Hepatocyte (in vitro differentiated cells): ENCODE results near the gene LRRC4C. TPM values are rescaled to one million over a fixed set of nuclear protein-coding genes. Genes with fewer than 3 reads are reported as not detected.

Source experiments
- DNase-seq: peaks from one replicate; pipeline ENCODE4 v3.0.0-alpha.2; 2016; ENCODE audit warnings: low spot score
- H2AFZ ChIP-seq: fragments of 200-600 bp; sonication (generic); 2 replicates; pipeline ENCODE4 v1.6.0; 2016; ENCODE audit warnings: antibody characterized with exemption, mild to moderate bottlenecking
- H3K27ac ChIP-seq: fragments of 200-600 bp; sonication (generic); 2 replicates; pipeline ENCODE4 v1.5.1; 2016; ENCODE audit warnings: mild to moderate bottlenecking
- H3K27me3 ChIP-seq: fragments of 200-600 bp; sonication (generic); 2 replicates; pipeline ENCODE4 v1.6.1; 2016
- H3K36me3 ChIP-seq: fragments of 200-600 bp; sonication (generic); replicated peaks from 2 replicates; pipeline ENCODE4 v1.5.1; 2016; ENCODE audit warnings: low read depth; ENCODE audit not compliant: insufficient read depth
- H3K4me1 ChIP-seq: fragments of 200-600 bp; sonication (generic); 2 replicates; pipeline ENCODE4 v1.5.1; 2016; ENCODE audit warnings: mild to moderate bottlenecking, moderate library complexity; ENCODE audit not compliant: insufficient read depth
- H3K4me2 ChIP-seq: fragments of 200-600 bp; sonication (generic); 2 replicates; pipeline ENCODE4 v1.6.0; 2016
- H3K4me3 ChIP-seq: fragments of 200-600 bp; sonication (generic); 2 replicates; pipeline ENCODE4 v1.5.1; 2016; ENCODE audit warnings: mild to moderate bottlenecking
- H3K79me2 ChIP-seq: fragments of 200-600 bp; sonication (generic); 2 replicates; pipeline ENCODE4 v1.6.0; 2017; ENCODE audit warnings: mild to moderate bottlenecking
- H3K9me2 ChIP-seq: fragments of 200-600 bp; sonication (generic); replicated peaks from 2 replicates; pipeline ENCODE4 v1.6.0; 2017; ENCODE audit warnings: mild to moderate bottlenecking; ENCODE audit not compliant: insufficient read depth
- H3K9me3 ChIP-seq: fragments of 200-600 bp; sonication (generic); 2 replicates; pipeline ENCODE4 v1.5.1; 2016; ENCODE audit warnings: low read depth, mild to moderate bottlenecking
- H4K20me1 ChIP-seq: fragments of 200-600 bp; sonication (generic); 2 replicates; pipeline ENCODE4 v1.6.0; 2016; ENCODE audit warnings: mild to moderate bottlenecking; ENCODE audit not compliant: insufficient read depth, poor library complexity, severe bottlenecking
- EZH2 ChIP-seq: fragments of 200-600 bp; sonication (generic); IDR thresholded peaks from 2 replicates; pipeline ENCODE4 v1.6.1; 2016; ENCODE audit warnings: antibody characterized with exemption, mild to moderate bottlenecking, borderline replicate concordance
- EZH2phosphoT487 ChIP-seq: fragments of 200-600 bp; sonication (generic); IDR thresholded peaks from one replicate; pipeline ENCODE4 v1.6.1; 2018; ENCODE audit warnings: antibody characterized with exemption, mild to moderate bottlenecking, low read depth, moderate library complexity; ENCODE audit not compliant: unreplicated experiment, severe bottlenecking
- WGBS: methylation state at CpG from one replicate; pipeline ENCODE4 v1.1.6; 2016; ENCODE audit warnings: low lambda C conversion rate; ENCODE audit errors: missing lambda C conversion rate; 5-methylcytosine and 5-hydroxymethylcytosine counted together
- polyA plus RNA-seq: library from polyadenylated mRNA; unstranded; fragments of >200 nt; fragmentation: Nextera tagmentation; extraction: Ambion mirVana; gene quantifications from 2 replicates; pipeline ENCODE4 v1.2.1, GENCODE V29; 2016
- total RNA-seq: library from RNA; depleted of rRNA; stranded (reverse); fragments of >200 nt; gene quantifications from 2 replicates; pipeline ENCODE4 v1.2.3, GENCODE V29; 2014
- TF ChIP-seq, protein P1 (sequence below): fragments of 200-600 bp; sonication (generic); IDR thresholded peaks from 2 replicates; pipeline ENCODE4 v1.5.1; 2016; ENCODE audit warnings: antibody characterized with exemption, mild to moderate bottlenecking; ENCODE audit not compliant: poor library complexity

LRRC4C gene
- total and polyA plus RNA-seq, 2 experiments from 2014 or later = 1.1 to 3.1 TPM

DNA sequence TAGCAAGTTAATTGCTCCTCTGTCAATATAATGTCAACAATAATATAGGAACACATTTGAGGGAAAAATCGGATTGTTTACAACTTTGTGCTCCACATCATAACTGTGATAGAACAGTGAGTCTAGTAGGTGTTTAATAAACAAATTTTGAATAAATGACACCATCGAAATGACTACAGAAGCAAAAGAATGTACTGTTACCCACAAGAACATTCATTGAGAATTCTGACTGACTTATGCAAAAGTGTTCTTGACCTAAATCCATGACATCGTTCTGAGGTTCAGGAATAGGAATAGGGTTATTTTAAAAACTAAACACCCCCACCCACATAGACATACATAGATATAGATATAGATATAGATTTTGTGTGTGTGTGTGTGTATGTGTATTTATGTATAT, 8.4 kb downstream of the LRRC4C start:
- 81% methylated on average over 3 of the region's 3 CpGs for WGBS
- TF ChIP-seq, protein P1, sequence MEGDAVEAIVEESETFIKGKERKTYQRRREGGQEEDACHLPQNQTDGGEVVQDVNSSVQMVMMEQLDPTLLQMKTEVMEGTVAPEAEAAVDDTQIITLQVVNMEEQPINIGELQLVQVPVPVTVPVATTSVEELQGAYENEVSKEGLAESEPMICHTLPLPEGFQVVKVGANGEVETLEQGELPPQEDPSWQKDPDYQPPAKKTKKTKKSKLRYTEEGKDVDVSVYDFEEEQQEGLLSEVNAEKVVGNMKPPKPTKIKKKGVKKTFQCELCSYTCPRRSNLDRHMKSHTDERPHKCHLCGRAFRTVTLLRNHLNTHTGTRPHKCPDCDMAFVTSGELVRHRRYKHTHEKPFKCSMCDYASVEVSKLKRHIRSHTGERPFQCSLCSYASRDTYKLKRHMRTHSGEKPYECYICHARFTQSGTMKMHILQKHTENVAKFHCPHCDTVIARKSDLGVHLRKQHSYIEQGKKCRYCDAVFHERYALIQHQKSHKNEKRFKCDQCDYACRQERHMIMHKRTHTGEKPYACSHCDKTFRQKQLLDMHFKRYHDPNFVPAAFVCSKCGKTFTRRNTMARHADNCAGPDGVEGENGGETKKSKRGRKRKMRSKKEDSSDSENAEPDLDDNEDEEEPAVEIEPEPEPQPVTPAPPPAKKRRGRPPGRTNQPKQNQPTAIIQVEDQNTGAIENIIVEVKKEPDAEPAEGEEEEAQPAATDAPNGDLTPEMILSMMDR = no peak
- no peak for TF ChIP-seq EZH2phosphoT487
- TF ChIP-seq EZH2 = no peak
- Histone ChIP-seq H3K9me2 (no peaks in the 10 kb centered on the region), H3K4me2 (no peak overlapping the region), H4K20me1 (no peaks in the 10 kb centered on the region), H3K4me1 (no peaks in the 10 kb centered on the region), H2AFZ (no peak overlapping the region), H3K79me2 (no peaks in the 10 kb centered on the region), H3K36me3 (no peaks in the 10 kb centered on the region), H3K27ac (no peak overlapping the region), H3K9me3 (no peaks in the 10 kb centered on the region), H3K4me3 (no peak overlapping the region), H3K27me3 (no peaks in the 10 kb centered on the region)
- no peak for DNase-seq

GRCh38 chr11:41449483-41450050, 9.9 kb downstream of the LRRC4C start:
- TF ChIP-seq EZH2 (no peak), EZH2phosphoT487 (no peak)
- TF ChIP-seq, protein P1 = no peak
- Histone ChIP-seq H4K20me1 (no peaks in the 10 kb centered on the region), H3K27ac (no peak overlapping the region), H3K27me3 (no peaks in the 10 kb centered on the region), H3K4me3 (no peak overlapping the region), H2AFZ (no peak overlapping the region), H3K9me3 (no peaks in the 10 kb centered on the region), H3K9me2 (no peaks in the 10 kb centered on the region), H3K4me1 (no peaks in the 10 kb centered on the region), H3K36me3 (no peaks in the 10 kb centered on the region), H3K79me2 (no peaks in the 10 kb centered on the region), H3K4me2 (no peak overlapping the region)
- WGBS = 46% methylated on average over 2 of the region's 2 CpGs
- no peak for DNase-seq

DNA sequence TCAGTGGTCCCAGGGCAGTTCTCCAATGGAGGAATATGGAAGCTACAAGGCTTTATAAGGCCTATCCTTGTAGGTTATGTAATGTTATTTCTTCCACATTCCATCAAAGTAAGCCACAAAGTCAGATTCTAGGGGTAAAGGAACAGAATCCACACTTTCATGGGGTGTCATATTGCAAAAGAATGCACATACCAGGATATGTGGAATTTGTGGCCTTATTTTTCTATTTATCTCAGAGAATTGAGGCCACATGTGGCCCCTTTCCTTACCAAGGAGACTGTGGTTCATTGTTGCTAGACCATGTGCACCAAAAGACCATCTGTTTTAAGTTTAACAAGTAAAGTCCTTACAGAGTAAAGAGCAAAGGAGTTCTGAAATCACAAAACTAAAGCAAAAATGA, 12.9 kb downstream of the LRRC4C start:
- H4K20me1 ChIP-seq = no peaks in the 10 kb centered on the region
- no peak overlapping the region for H3K4me2 ChIP-seq

More for the DNA sequence above, 12.9 kb downstream of the LRRC4C start:
- Histone ChIP-seq H3K79me2 (no peaks in the 10 kb centered on the region), H3K27ac (no peak overlapping the region), H3K9me3 (no peaks in the 10 kb centered on the region), H3K27me3 (no peaks in the 10 kb centered on the region), H2AFZ (no peak overlapping the region), H3K36me3 (no peaks in the 10 kb centered on the region), H3K4me3 (no peak overlapping the region), H3K9me2 (no peaks in the 10 kb centered on the region), H3K4me1 (no peaks in the 10 kb centered on the region)
- no peak for DNase-seq
- TF ChIP-seq EZH2phosphoT487 (no peak), EZH2 (no peak)
- TF ChIP-seq, protein P1 = no peak
